HEK293T (cell line): Measurements from ENCODE around the gene C22orf39.
"Not testable (repeated sequence)": the region's sequence is repeated elsewhere in the genome, so short reads cannot be mapped to it uniquely, and the experiment has no call there.

ENCODE experiments used
- CTCF ChIA-PET: fragments of 350-600 bp; formaldehyde crosslinking; extraction: SDS; loops from one replicate; lab custom pipeline; 2021; ENCODE audit warnings: antibody characterized with exemption, inconsistent platforms; lab: Yijun Ruan, JAX
- POLR2A ChIA-PET: fragments of 350-600 bp; formaldehyde crosslinking; extraction: SDS; loops from one replicate; lab custom pipeline; 2020; ENCODE audit warnings: antibody characterized with exemption, inconsistent platforms; lab: Yijun Ruan, JAX
- DNase-seq: peaks from one replicate; pipeline ENCODE4 v3.0.0; 2012; ENCODE audit warnings: mixed read lengths; ENCODE audit errors: extremely low spot score
- ARNT ChIP-seq: fragments of 450-650 bp; IDR thresholded peaks from 2 replicates; pipeline ENCODE4 v1.6.1; 2017; ENCODE audit warnings: mild to moderate bottlenecking
- BHLHE40 ChIP-seq: fragments of 450-650 bp; IDR thresholded peaks from 2 replicates; pipeline ENCODE4 v1.6.1; 2016; ENCODE audit warnings: mild to moderate bottlenecking, moderate library complexity, borderline replicate concordance
- CTBP1 ChIP-seq: fragments of 450-650 bp; IDR thresholded peaks from 2 replicates; pipeline ENCODE4 v1.6.1; 2016; ENCODE audit warnings: borderline replicate concordance
- ELF4 ChIP-seq: fragments of 450-650 bp; IDR thresholded peaks from 2 replicates; pipeline ENCODE4 v1.6.1; 2017; ENCODE audit warnings: antibody characterized with exemption
- FOXA1 ChIP-seq: fragments of 450-650 bp; IDR thresholded peaks from 2 replicates; pipeline ENCODE4 v1.6.1; 2016; ENCODE audit warnings: mild to moderate bottlenecking
- FOXK2 ChIP-seq: fragments of 450-650 bp; IDR thresholded peaks from 2 replicates; pipeline ENCODE4 v1.6.1; 2016; ENCODE audit warnings: mild to moderate bottlenecking
- FOXM1 ChIP-seq: fragments of 450-650 bp; IDR thresholded peaks from 2 replicates; pipeline ENCODE4 v1.6.1; 2017; ENCODE audit warnings: mild to moderate bottlenecking, borderline replicate concordance
- HDGF ChIP-seq: fragments of 450-650 bp; IDR thresholded peaks from 2 replicates; pipeline ENCODE4 v1.6.1; 2017; ENCODE audit warnings: antibody characterized with exemption, borderline replicate concordance
- L3MBTL2 ChIP-seq: fragments of 450-650 bp; conservative IDR thresholded peaks from 2 replicates; pipeline ENCODE4 v1.6.1; 2016; ENCODE audit warnings: mild to moderate bottlenecking
- LEF1 ChIP-seq: fragments of 450-650 bp; IDR thresholded peaks from 2 replicates; pipeline ENCODE4 v1.6.1; 2017; ENCODE audit warnings: mild to moderate bottlenecking, borderline replicate concordance
- NFRKB ChIP-seq: fragments of 450-650 bp; IDR thresholded peaks from 2 replicates; pipeline ENCODE4 v1.6.1; 2016; ENCODE audit warnings: mild to moderate bottlenecking, moderate library complexity
- SP1 ChIP-seq: fragments of 450-650 bp; IDR thresholded peaks from 2 replicates; pipeline ENCODE4 v1.6.1; 2017
- SUZ12 ChIP-seq: fragments of 450-650 bp; IDR thresholded peaks from 2 replicates; pipeline ENCODE4 v1.6.1; 2016; ENCODE audit warnings: mild to moderate bottlenecking
- TARDBP ChIP-seq: fragments of 450-650 bp; IDR thresholded peaks from 2 replicates; pipeline ENCODE4 v1.6.1; 2016
- ZNF384 ChIP-seq: fragments of 450-650 bp; IDR thresholded peaks from 2 replicates; pipeline ENCODE4 v1.6.1; 2016
- TF ChIP-seq, protein P1 (sequence below): fragments of 450-650 bp; IDR thresholded peaks from 2 replicates; pipeline ENCODE4 v1.6.1; 2016

C22orf39 gene

DNA sequence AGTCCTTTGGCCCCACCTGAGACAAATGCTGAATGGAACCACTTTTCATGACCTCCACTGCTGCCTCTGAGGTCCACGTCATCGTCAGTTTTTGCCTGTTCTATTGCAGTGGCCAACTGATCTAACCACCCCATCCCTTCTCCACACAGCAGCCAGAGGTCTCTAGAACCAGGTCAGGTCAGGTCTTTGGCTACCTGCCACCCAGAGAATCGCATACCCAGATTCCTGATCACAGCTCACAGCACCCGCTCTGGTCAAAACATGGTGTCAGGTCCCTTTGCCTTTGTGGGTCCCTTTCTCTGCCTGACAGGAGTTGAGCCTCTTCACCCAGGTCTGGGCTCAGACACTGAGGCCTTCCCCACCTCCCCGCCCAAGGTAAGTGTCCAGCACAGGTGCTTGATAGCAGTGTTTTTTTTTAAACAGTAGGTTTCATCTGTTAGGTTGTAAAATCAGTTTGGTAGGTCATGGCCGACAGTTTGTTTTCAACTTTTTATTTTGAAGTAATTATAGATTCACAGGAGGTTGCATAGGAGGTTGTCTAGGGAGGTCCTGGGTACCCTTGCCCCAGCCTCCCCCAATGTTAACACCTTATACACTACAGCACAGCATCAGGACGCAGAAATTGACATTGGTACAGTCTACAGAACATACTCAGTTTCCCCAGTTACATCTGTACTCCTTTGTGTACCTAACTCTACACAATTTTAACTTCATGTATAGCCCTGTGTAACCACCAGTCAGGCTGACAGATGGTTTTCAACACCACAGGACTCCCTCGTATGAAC, 6.9 kb downstream of the C22orf39 start:
- DNase-seq, result no peak
- CTCF ChIA-PET, result no interaction called here
- POLR2A ChIA-PET, result no interaction called here
- TF ChIP-seq LEF1, result no peak
- TF ChIP-seq FOXK2, result no peak

DNA sequence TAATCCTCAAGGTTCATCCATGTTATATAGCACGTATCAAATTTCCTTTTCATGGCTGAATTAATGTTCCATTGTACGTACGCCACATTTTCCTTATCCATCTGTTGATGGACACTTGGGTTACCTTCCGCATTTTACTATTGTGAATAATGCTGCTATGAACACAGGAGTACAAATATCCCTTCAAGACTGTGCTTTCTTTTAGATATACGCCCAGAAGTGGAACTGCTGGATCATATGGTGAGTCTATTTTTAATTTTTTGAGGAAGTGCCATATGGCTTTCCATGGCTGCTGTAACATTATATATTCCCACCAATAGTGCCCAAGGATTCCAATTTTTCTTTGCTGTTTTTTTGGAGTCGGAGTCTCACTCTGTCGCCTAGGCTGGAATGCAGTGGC, 9.2 kb downstream of the C22orf39 start:
- ChIA-PET POLR2A (no interaction called here), CTCF (no interaction called here)
- no peak for DNase-seq
- TF ChIP-seq FOXM1 (no peak), ZNF384 (no peak)

DNA sequence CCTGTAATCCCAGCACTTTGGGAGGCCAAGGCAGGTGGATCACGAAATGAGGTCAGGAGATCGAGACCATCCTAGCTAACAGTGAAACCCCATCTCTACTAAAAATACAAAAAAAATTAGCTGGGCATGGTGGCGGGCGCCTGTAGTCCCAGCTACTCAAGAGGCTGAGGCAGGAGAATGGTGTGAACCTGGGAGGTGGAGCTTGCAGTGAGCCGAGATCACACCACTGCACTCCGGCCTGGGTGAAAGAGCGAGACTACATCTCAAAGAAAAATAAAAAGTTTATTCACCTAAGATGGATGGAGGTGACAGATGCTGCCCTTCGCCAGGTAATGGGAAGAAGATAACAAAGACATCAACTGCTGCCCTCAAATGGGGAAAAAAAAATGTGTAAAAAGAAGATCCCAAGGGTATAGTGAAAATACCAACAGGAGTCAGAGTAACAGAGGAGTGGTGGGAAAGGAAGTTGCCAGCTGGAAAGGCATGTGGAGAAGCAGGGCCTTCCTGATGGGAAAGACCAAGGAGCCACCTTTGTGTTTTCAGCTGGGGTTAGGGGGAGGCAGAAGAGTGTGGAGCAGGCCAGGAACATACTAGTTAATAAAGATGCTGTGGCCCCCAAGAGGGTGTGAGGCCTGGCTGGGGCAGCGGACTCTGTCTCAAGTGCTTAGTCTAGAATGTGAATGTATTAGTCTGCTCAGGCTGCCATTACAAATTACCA, 10.9 kb downstream of the C22orf39 start:
- POLR2A ChIA-PET, CTCF ChIA-PET, DNase-seq: not testable (repeated sequence)

DNA sequence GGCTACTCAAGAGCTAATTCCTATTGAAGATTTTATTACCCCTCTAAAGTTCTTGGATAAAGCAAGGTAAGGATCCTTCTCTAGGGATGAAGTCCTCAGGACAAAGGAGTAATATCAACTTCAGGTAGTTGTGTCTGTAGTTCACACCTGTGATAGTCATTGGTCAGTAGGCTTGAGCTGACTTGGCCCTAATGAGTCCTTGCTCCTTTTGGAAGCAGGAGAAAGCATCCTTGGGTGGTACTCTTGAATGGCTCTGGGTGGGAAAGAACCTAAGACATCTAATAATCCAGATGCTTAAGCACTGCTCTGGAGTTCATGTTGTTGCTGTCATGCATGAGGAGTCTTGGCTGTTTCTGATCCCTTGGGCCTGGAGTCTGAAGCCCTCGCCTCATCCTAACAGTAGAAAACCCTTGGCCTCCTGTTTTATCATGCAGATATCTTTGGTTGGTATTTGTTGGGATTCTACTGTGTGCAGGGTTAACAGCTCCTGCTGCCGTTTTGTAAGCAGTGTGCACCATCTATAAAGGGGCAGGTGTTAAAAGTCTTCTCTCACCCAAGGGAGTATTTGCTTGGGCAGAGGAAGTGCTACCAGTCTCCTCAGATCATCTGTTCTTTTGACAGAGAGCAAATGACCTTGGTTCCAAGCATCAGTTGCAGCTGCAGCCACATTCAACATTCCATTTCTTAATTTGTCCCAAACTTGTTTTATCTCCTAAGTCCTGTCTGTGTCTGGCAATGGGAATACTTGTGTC, 12.5 kb downstream of the C22orf39 start:
- no peak for DNase-seq
- POLR2A ChIA-PET, result interaction anchor here (2.0 to 2.1 kb wide), 2 partner anchors 9 to 12 kb away, joined by 12 to 17 read pairs; partner anchors contain the start of gene C22orf39
- CTCF ChIA-PET, result no interaction called here
- TF ChIP-seq NFRKB (no peak), CTBP1 (no peak), BHLHE40 (no peak), SP1 (no peak), L3MBTL2 (no peak), ARNT (no peak), TARDBP (no peak), HDGF (no peak), FOXK2 (no peak), LEF1 (no peak), ELF4 (no peak), ZNF384 (no peak), SUZ12 (no peak), FOXM1 (no peak), FOXA1 (no peak)
- TF ChIP-seq, protein P1, sequence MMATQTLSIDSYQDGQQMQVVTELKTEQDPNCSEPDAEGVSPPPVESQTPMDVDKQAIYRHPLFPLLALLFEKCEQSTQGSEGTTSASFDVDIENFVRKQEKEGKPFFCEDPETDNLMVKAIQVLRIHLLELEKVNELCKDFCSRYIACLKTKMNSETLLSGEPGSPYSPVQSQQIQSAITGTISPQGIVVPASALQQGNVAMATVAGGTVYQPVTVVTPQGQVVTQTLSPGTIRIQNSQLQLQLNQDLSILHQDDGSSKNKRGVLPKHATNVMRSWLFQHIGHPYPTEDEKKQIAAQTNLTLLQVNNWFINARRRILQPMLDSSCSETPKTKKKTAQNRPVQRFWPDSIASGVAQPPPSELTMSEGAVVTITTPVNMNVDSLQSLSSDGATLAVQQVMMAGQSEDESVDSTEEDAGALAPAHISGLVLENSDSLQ, result no peak

DNA sequence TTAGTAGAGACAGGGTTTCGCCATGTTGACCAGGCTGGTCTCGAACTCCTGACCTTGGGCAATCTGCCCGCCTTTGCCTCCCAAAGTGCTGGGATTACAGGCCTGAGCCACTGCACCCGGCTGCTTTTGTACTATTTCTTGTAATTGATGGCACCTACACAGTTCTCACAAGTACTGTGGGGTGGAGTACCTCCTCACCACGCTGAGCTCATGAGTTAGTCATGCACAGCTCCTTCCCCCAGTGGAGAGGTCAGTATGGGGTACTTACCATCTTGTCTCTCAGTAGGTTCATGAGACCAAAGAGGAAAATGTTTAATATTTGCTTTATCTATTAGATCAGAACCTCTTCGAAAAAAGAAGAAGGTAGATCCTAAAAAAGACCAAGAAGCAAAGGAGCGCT, 13.1 kb downstream of the C22orf39 start:
- DNase-seq, result no peak
- ChIA-PET POLR2A (interaction anchor here (2.0 to 2.1 kb wide), 2 partner anchors 10 to 13 kb away, joined by 12 to 17 read pairs; partner anchors contain the start of gene C22orf39), CTCF (interaction anchor here (0.6 kb wide), 1 partner anchor 37 kb away, joined by 6 read pairs; no protein-coding TSS in a partner anchor)
- TF ChIP-seq ARNT, result no peak
- TF ChIP-seq, protein P1, result no peak
- no peak for TF ChIP-seq L3MBTL2
- no peak for TF ChIP-seq ELF4
- no peak for TF ChIP-seq SP1
- TF ChIP-seq ZNF384, result no peak
- no peak for TF ChIP-seq FOXA1
- TF ChIP-seq CTBP1, result no peak

DNA sequence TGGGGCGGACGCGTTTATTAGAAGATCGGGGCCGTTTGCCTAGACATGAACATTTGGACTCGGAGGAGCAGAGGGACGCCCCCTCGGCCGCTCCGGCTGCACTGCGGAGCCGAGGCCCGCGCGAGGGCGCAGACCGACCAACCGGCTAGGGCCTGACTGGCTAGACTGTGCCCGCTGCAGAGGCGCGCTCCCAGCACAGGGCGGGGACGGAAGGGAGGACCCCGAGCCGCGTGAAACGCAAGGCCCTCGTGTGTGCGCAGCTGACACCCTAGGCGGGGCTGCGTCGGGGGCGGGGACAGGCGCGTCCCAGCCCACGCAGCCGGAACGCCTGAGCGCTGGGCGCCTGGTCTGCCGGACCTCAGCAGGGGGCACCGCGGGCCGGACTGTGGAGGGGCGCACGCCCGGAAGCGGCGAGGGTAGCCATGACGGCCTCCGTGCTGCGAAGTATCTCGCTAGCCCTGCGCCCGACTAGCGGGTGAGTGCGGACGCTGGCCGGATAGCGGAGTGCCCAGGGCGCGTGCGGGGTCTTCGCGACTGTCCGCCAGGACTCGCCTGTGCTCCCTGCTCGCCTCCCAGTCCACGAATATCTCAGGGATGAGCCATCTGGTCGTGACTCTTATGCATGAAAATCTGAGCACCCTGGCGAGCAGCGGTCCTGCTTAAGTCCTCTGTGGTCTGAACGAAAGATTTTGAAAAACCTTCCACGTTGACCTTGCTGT, 15.2 kb downstream of the C22orf39 start, which contains the start of gene MRPL40:
Gene MRPL40, plus strand, starts transcription at position 413 of the 719 bp plus-strand sequence. Its CDS starts 10 bp downstream, at position 423.
- TF ChIP-seq ZNF384 (no peak), L3MBTL2 (peak; percentile 66), ELF4 (peak; percentile 60), SUZ12 (no peak), LEF1 (peak; percentile 87; the same call in 1 of the 2 replicates), HDGF (no peak), FOXK2 (no peak), TARDBP (peak; percentile 82; the same call in 1 of the 2 replicates), FOXM1 (peak; percentile 78; the same call in 1 of the 2 replicates), FOXA1 (no peak), ARNT (peak; percentile 90), CTBP1 (peak; percentile 85), NFRKB (peak; percentile 57; the same call in 1 of the 2 replicates), SP1 (no peak), BHLHE40 (no peak)
- TF ChIP-seq, protein P1, result no peak
- CTCF ChIA-PET, result no interaction called here
- peak; percentile 95 for DNase-seq
- POLR2A ChIA-PET, result interaction anchor here (0.6 to 2.8 kb wide), 13 partner anchors 11 to 472 kb away, joined by 3 to 20 read pairs (median 4); partner anchors contain the start of genes CDC45 and SLC25A1
